CD4-positive, alpha-beta T cell treated with Interferon gamma for 1 hour (primary cell): Measurements from ENCODE around the gene CALML3.

Source experiments
- DNase-seq: peaks from one replicate; pipeline ENCODE4 v3.0.0-alpha.2; 2020

The CALML3 gene

GRCh38 chr10:5528989-5529701 is 4.4 kb downstream of the CALML3 start:
- no peak for DNase-seq

DNA sequence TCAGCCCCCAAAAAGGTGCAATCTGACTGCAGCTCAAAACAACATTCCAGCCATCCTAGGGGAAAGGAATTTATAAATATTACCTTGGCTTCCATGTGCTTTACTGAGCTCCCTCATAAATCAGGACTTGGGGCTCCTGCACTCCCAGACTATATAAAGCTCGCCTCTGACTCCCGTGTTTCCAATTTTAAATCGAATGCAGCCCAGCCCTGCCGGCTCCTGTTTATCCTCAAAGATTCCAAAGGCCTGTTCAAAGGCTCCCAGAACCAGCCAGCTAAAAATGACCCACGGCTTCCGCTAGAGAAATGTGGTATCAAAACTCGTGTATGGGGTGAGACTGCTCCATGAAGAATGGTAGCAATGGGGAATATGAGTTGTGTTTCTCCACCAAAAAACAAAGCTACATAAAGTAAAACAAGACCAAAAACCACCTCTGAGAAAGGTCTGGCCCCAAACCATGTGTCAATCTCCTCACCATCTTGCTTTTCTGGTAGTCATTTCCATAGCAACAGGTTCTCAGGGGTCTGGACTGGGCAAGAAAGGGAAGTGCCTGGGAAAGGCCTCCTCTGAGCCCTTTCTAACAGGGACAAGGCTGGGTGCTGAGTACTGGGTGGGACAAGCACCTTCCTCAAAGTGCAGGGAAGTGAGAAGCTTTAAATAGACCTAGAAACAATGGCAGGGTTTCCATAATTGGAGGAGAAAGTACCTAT is 5.1 kb downstream of the CALML3 start:
- DNase-seq: no peak

DNA sequence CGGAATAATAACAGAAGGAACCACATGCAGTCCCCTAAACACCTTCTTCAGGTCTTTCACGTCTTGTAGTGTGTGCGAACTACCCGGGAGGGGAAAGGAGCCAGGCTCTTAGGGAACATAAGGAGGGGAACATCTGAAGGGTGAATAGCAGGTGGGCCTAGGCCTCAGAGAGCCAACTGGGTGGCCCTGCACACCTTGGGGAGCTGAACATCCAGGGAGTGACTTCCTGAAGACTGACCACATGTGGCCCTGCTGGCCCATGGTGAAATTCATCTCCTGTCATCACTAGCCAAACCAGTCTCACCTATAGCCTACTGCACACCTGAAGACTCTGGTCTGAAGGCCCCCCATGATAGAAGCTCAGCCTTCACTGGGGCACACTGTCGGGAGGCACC is 5.6 kb downstream of the CALML3 start:
- DNase-seq: no peak

DNA sequence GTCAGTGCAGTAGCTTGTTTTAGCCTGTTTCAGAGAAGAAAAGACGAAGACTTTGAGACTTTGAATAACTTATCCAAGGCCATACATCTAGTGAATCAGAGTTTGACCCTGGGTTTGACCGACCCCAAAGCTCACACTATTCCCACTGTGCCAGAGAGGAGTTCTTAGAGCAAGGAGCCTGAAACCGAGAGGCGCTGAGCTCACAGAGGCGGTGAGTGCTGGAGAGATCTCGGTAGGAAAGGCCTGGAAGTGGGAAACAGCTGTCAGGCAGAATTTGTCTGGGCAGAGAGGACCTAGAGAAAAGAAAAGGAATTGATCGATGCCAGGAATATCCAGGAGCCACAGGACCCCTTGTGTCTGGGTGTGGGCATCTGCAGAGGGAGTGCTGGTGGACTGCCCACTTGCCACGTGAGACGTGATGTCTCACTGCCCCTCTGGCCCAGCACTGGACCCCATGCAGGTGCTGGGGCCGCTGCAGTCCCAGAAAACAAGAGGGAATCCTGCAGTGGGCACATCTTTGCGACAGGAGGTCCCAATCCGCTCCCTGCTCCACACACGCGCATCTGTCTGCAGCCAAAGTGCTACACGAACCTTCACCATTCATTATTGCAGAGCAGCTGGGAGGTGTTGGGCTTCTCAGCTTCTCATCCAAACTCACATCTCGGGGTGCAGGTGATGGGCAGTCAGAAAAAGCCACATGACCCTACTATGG is 6.2 kb downstream of the CALML3 start:
- DNase-seq: no peak

DNA sequence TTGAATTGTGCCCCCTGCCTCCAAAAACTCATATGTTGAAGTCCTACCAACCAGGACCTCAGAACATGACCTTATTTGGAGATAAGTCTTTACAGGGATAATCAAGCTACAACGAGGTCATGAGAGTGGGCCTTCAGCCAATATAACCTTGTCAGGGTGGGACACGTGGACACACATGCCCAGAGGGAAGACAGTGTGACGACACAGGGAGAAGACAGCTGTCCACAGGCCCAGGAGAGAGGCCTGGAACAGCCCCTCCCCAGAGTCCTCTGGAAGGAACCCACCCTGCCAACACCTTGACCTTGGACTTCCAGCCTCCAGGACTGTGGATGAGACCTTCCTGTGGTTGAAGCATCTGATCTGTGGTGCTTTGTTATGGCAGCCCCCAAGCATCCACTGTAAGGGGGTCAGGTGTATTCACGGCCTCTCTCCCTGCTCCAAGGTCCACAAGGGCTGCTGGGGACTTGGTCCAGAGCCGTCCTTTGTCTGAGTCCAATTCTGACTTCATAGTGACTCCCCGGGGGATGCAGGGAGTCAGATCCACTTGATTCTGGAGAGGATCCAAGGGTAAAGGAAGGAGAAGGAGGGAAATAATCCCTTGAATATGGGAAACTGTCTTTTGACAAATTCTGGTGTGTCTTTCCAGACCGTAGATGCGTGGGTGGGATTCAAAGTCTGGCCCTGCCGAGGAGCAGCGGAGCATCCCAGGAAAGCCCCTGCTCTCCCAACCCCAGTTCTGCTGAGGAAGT is 7.0 kb downstream of the CALML3 start:
- DNase-seq: no peak

DNA sequence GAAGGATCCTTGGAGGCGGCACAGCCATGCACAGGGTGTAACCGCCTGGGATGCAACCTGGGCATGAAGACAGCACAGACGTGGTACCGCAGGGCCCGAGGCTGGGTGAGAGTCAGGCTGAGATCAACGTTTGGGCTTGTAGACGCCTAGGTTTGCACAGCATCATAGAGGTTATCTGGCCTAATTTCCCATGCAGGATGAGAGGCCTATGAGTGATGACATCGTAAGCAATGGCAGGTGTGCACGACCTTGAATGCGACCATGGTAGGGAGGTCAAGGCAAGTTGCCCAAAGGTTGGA is 7.5 kb downstream of the CALML3 start:
- DNase-seq: no peak

DNA sequence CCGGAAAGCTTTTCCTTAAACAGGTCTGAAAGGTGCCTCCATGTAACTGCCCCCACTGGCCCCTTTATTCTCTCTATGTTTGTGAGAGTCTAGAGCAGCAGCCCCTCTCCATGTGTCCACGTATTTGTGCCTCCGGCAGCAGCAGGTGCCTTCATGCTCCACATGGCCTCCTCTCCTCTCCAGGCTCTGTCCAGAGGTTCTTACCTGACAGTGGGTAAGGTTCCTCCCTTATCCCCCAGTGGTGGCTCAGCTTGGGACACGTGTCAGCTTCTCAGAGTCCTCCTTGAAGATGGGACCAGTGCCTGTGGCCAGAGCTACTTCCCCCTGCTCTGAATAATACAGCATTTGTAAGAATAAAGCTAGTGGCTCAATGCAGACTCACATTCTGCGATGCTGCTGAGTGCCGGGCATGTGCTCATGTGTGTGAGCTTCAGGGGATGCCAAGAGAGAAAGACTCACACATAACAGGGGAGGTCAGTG is 7.9 kb downstream of the CALML3 start:
- no peak for DNase-seq

- no peak for DNase-seq
Measured at GRCh38 chr10:5533098-5533731, 8.5 kb downstream of the CALML3 start.

DNA sequence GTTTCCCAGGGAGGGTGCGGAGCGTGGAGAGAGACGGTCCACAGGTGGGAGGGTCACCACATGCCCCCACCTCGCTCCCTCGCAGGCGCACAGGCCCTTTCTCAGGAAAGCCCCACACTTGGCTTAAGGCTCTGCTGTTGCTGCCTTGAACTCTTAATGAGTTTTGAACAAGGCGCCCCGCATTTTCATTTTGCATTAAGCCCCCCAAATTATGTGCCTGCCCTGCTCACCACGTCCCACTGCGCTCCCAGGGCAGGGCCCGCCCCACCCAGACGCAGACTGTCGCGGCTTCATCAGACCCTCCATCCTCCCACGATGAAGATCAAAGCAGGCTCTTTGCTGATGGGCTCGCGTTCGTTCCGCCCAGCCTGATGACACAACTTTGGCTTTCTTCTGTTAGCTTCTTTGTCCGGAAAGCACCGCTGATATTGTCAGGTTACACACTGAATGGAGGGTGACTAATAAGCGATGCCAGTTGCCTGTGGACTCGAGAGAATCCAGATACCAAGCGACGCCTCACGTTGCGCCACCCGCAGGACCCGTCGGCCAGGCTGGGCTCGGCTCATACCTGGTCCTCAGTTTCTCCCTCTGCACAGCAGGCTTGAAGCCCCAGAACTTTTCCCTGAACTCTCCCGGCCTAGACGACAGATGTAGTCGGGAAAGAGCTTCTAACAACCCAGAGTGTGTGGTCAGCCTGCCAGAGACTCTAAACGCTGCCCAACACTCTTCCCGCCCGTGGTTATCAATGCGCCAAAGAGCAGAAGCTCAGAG is 9.5 kb downstream of the CALML3 start:
- no peak for DNase-seq

DNA sequence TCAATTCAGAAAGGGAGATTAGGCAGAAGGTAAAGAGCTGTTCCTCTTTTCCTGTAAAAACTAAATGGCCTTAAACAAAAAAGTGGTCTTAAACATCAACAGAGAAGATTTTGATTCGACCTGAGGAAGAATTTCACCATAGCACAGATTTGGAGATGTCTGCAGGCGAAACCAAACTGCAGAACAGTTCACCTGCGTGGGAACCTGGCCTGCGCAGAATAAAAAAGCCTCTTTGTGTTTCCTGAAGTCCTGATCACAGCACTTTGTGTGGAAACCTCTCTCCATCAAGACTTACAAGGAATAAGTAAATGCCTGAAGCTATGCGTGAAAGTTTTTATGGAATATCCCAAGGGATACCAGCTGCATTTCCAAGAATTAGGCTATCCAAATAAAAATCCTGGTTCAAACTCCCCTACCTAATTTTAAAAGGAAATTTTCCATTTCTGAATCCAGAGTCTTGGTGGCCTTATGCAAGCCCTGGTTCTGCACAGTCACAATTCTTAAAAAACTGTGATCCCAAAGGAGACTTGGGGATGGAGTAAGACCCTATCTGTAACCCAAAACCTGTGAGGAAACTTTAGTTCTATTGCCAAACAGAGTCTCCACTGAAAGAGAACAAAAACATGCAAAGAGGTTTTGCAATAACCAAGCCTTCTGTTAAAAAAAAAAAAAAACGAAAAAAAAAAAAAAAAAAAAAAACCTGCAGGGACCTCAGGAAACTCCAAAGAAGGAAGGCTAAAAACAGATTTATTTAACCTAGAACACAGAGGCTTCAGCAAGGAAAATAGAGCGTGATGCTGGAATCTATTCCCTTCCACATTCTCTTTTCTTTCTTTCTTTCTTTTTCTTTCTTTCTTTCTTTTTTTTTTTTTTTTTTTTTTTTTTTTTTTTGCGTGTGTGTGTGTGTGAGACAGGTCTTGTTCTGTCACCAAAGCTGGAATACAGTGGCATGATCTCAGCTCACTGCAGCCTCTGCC is 10.4 kb downstream of the CALML3 start:
- no peak for DNase-seq

DNA sequence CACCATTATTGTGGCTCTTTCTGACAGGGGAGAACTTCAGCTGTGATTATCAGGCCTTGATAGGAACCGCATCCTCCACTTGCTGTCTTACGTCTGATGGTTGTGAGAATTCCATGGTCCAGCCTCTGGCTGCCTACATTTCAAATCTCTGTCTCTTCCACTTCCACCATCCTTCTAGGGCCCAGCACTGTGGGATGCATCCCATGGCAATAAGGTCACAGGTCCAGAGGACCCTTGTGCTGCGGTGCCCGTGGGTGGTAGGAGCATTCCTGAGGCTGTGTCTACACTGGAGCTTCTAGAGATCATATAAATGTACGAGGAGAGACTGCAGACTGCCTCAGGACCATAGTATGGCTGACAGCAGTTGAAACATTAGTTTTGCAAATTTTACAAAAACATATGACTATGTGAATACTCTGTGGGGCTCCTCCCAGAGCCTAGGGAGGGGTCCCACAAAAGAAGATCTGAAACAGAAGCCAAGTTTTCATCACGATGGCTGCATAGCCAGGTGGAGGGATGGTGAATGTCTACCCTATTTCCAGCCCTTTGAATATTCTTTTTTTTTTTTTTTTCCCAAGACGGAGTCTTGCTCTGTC is 11.8 kb downstream of the CALML3 start:
- DNase-seq: no peak

- DNase-seq: no peak
Measured at GRCh38 chr10:5537684-5538083, 12.9 kb downstream of the CALML3 start.

- no peak for DNase-seq
Measured at GRCh38 chr10:5538446-5538845, 13.7 kb downstream of the CALML3 start.

DNA sequence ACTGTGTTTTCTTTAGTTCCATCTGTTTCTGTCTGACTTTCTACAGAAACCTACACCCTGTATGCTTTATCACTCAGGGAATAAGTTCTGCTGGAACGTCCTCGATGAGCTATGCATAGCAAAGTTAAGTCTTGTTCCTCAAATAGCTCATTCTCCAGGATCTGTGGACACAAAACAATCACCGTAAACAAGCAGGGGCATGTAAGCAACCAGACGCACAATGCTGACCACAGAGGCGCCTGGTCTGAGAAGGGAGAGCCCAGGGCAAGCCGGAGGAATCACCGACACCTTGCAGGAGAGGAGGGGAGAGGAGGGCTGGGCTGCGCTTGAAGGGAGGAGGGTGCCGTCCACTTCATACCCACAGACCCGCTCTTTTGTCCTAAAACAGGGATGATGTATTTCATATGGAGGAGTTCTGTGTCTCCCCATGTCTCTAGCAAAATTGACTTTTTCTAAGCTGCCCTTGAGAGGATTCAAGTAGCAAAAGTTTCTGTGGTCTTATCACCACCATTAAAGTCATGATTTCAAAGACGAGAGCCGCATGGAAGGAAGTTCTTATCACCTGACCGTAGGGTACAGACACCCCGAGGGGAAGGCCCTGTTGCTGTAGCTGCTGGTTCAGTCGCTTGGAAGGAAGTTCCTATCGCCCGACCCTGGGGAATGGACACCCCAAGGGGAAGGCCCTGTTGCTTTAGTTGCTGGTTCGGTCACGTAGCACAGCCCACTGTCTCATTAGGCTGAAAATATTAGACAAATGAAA is 14.3 kb downstream of the CALML3 start:
- no peak for DNase-seq

DNA sequence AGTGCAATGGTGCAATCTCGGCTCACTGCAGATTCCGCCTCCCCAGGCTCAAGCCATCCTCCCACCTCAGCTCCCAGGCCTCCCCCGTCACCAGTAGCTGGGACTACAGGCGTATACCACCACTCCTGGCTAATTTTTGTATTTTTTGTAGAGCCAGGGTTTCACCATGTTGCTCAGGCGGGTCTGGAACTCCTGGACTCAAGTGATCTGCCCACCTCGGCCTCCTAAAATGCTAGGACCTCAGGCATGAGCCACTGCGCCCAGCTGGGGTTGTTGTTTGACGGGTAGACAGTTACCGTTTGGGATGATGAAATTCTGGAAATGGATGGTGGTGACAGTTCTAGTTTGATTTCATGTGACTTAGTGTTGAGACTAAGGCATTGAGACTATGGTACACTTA is 15.3 kb downstream of the CALML3 start:
- DNase-seq: no peak

DNA sequence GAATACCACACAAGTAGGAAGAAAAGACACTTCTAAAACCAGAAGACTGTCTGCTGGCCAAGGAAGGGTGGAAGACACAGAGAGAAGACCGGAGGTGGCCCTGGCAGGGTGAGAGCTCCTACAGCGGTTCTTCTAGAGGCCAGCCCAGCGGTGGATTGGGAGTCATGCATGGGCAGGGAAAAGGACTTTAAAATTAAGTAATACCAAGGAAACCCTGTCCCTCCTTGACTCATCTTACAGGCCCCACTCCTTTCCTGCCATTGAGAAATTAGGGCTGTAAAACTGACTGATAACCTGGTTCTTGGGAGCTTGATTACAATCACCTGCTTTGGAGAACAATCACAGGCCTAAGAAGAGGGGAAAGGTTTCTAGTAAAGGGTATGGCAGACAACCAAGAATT is 16.1 kb downstream of the CALML3 start:
- DNase-seq: no peak

DNA sequence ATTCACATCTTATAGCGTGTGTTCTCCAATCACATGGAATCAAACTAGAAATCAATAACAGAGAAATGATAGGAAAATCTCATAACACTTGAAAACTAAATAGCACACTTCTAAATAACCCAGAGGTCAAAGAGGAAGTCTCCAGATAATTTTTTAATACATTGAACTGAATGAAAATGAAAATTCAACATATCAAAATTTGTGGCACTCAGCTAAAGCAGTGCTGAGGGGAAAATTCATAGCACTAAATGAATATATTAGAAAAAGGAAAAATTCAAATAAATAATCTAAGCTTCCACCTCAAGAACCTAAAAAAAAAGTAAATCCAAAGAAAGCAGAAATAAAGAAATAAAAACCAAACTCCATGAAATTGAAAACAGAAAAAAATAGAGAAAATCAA is 17.3 kb downstream of the CALML3 start:
- no peak for DNase-seq

- no peak for DNase-seq
Measured at GRCh38 chr10:5543623-5544022, 18.9 kb downstream of the CALML3 start.

- DNase-seq: no peak
Measured at GRCh38 chr10:5544216-5544805, 19.6 kb downstream of the CALML3 start.
